ENCODE measurements around the gene CTSZ.
"Not testable (repeated sequence)": the region's sequence is repeated elsewhere in the genome, so short reads cannot be mapped to it uniquely, and the experiment has no call there.

Gene CTSZ

GRCh38 chr20:59013959-59014608 lies 7.0 kb upstream of the CTSZ start:
- no peak for TF ChIP-seq Cebpa-rat (IDR thresholded peaks at IDR 0.05)
- Histone ChIP-seq H4K20me1 (peaks cover 0 to 28% (median 3%) of the 10 kb centered on the region in 11 experiments; a peak in 7 of 22 replicates), H3K27me3 (no peaks in the 10 kb centered on the region), H3K36me3 (peaks cover 0 to 13% (median 0%) of the 10 kb centered on the region in 11 experiments; a peak in 2 of 22 replicates), H3K27ac (no peak overlapping the region), H3K4me3 (no peak overlapping the region), H3K4me2 (peak overlapping the region in 7 of 11 experiments; percentile 7 to 47 (median 24); a peak in 7 of 22 replicates), H3K4me1 (peaks cover 30 to 62% (median 45%) of the 10 kb centered on the region in 10 experiments), H3K9ac (peak overlapping the region in 2 of 11 experiments; percentile 11 to 18; a peak in 2 of 22 replicates), H3K9me3 (replicated peaks in 1 of 11) (no peaks in the 10 kb centered on the region)

GRCh38 chr20:59013031-59013951 lies 6.2 kb upstream of the CTSZ start:
- no peak for TF ChIP-seq Cebpa-rat (IDR thresholded peaks at IDR 0.05)
- Histone ChIP-seq H3K27ac (no peak overlapping the region), H3K9me3 (replicated peaks in 1 of 11) (no peaks in the 10 kb centered on the region), H4K20me1 (peaks cover 0 to 22% (median 3%) of the 10 kb centered on the region in 11 experiments; a peak in 6 of 22 replicates), H3K4me3 (no peak overlapping the region), H3K9ac (no peak overlapping the region), H3K27me3 (no peaks in the 10 kb centered on the region), H3K36me3 (peaks cover 0 to 5% (median 0%) of the 10 kb centered on the region in 11 experiments; a peak in 1 of 22 replicates), H3K4me2 (no peak overlapping the region), H3K4me1 (peaks cover 36 to 70% (median 51%) of the 10 kb centered on the region in 10 experiments)

- not testable (repeated sequence) for H3K4me3 ChIP-seq; H3K9ac ChIP-seq; H4K20me1 ChIP-seq; H3K9me3 ChIP-seq (replicated peaks in 1 of 11); H3K27me3 ChIP-seq; H3K36me3 ChIP-seq
- Histone ChIP-seq H3K4me2 (peak overlapping the region in 6 of 11 experiments; percentile 24 to 96 (median 69); a peak in 11 of 22 replicates), H3K27ac (peak overlapping the region in 2 of 11 experiments; percentile 23 to 37; a peak in 2 of 22 replicates), H3K4me1 (peaks cover 39 to 75% (median 53%) of the 10 kb centered on the region in 10 experiments)
Measured at GRCh38 chr20:59011874-59012157, 4.8 kb upstream of the CTSZ start.

- Histone ChIP-seq H3K4me1 (peaks cover 39 to 79% (median 55%) of the 10 kb centered on the region in 10 experiments), H3K36me3 (no peaks in the 10 kb centered on the region), H3K9ac (no peak overlapping the region), H3K27ac (peak overlapping the region in 3 of 11 experiments; percentile 20 to 37 (median 24); a peak in 5 of 22 replicates), H3K27me3 (peaks cover 0 to 14% (median 9%) of the 10 kb centered on the region in 11 experiments; a peak in 16 of 22 replicates), H4K20me1 (peaks cover 0 to 9% (median under 1%) of the 10 kb centered on the region in 11 experiments; a peak in 8 of 22 replicates), H3K4me3 (no peak overlapping the region), H3K9me3 (replicated peaks in 1 of 11) (no peaks in the 10 kb centered on the region), H3K4me2 (peak overlapping the region in 7 of 11 experiments; percentile 24 to 96 (median 62); a peak in 13 of 22 replicates)
- TF ChIP-seq Cebpa-rat (IDR thresholded peaks at IDR 0.05), result no peak
Measured at GRCh38 chr20:59010995-59011873, 4.2 kb upstream of the CTSZ start.

- Histone ChIP-seq H3K27me3 (peaks cover 0 to 21% (median 15%) of the 10 kb centered on the region in 11 experiments; a peak in 16 of 22 replicates), H3K9me3 (replicated peaks in 1 of 11) (no peaks in the 10 kb centered on the region), H3K4me1 (peaks cover 41 to 83% (median 60%) of the 10 kb centered on the region in 10 experiments), H3K4me3 (no peak overlapping the region), H3K9ac (no peak overlapping the region), H3K36me3 (no peaks in the 10 kb centered on the region), H3K4me2 (peak overlapping the region in 4 of 11 experiments; percentile 62 to 96 (median 79); a peak in 8 of 22 replicates), H3K27ac (0 out of 22 replicates have a peak overlapping the region, but pooled peaks of 1 of the 11 experiments have one; percentile 20), H4K20me1 (peaks cover 0 to 12% (median 3%) of the 10 kb centered on the region in 11 experiments; a peak in 7 of 22 replicates)
- no peak for TF ChIP-seq Cebpa-rat (IDR thresholded peaks at IDR 0.05)
Measured at GRCh38 chr20:59010321-59010994, 3.4 kb upstream of the CTSZ start.

GRCh38 chr20:59008715-59009336 lies 1.8 kb upstream of the CTSZ start:
- H3K4me1 ChIP-seq, result peaks cover 49 to 84% (median 64%) of the 10 kb centered on the region in 10 experiments
- peaks cover 0 to 24% (median 10%) of the 10 kb centered on the region in 11 experiments; a peak in 16 of 22 replicates for H4K20me1 ChIP-seq
- H3K9me3 ChIP-seq (replicated peaks in 1 of 11), result no peaks in the 10 kb centered on the region
- H3K27ac ChIP-seq, result peak overlapping the region in 6 of 11 experiments; percentile 85 to 99 (median 95); a peak in 10 of 22 replicates
- no peak overlapping the region for H3K4me3 ChIP-seq
- H3K36me3 ChIP-seq, result peaks cover 0 to 5% (median 0%) of the 10 kb centered on the region in 11 experiments; a peak in 4 of 22 replicates
- peak overlapping the region in 9 of 11 experiments; percentile 95 to 100 (median 99); a peak in 16 of 22 replicates for H3K4me2 ChIP-seq
- peak overlapping the region in 3 of 11 experiments; percentile 93 to 98 (median 96); a peak in 6 of 22 replicates for H3K9ac ChIP-seq
- peaks cover 0 to 22% (median 15%) of the 10 kb centered on the region in 11 experiments; a peak in 16 of 22 replicates for H3K27me3 ChIP-seq
- no peak for TF ChIP-seq Cebpa-rat (IDR thresholded peaks at IDR 0.05)
